Ovary (tissue), 9 donors: Measurements from ENCODE around the gene ELP4. TPM values are rescaled to one million over a fixed set of nuclear protein-coding genes. Genes with fewer than 3 reads are reported as not detected.
"Not testable (repeated sequence)": the region's sequence is repeated elsewhere in the genome, so short reads cannot be mapped to it uniquely, and the experiment has no call there.

ENCODE experiments used
- DNase-seq, 5 donors: peaks; one replicate each; pipeline ENCODE4 v3.0.0-alpha.2; 2019 to 2020
- H3K27ac ChIP-seq, 2 donors: fragments of 200-600 bp; one replicate each; pipeline versions ENCODE4 v1.5.1 to v1.8.0; 2019 to 2022
- H3K27me3 ChIP-seq: fragments of 200-600 bp; one replicate; pipeline ENCODE4 v1.8.0; 2022
- H3K36me3 ChIP-seq: fragments of 200-600 bp; sonication (generic); one replicate; pipeline ENCODE4 v1.5.1; 2019
- H3K4me1 ChIP-seq: one replicate; pipeline ENCODE4 v1.8.1; 2013; ENCODE audit warnings: mild to moderate bottlenecking, moderate library complexity; ENCODE audit not compliant: insufficient read depth
- H3K4me3 ChIP-seq: fragments of 200-600 bp; sonication (generic); one replicate; pipeline ENCODE4 v1.5.1; 2017
- H3K9me3 ChIP-seq, 2 donors: fragments of 200-600 bp in 1 of 2; sonication (generic) in 1 of 2; one replicate each; pipeline versions ENCODE4 v1.5.1 to v1.8.1; 2013 to 2019; ENCODE audit warnings: mild to moderate bottlenecking in 1 of 2, moderate library complexity in 1 of 2
- EP300 ChIP-seq: sonication (generic); formaldehyde crosslinking; IDR thresholded peaks from one replicate; pipeline ENCODE4 v1.6.1; 2017; ENCODE audit warnings: antibody characterized with exemption
- POLR2A ChIP-seq: fragments of 450-650 bp; IDR thresholded peaks from one replicate; pipeline ENCODE4 v1.6.1; 2017; ENCODE audit warnings: antibody characterized with exemption, mild to moderate bottlenecking, moderate library complexity
- WGBS, 3 donors: extraction: QIAGEN DNeasy Blood & Tissue Kit in 1 of 3; methylation state at CpG; one replicate each; pipeline versions ENCODE4 v1.1.5 to v1.1.7; 2013 to 2017; 5-methylcytosine and 5-hydroxymethylcytosine counted together
- intact Hi-C, 4 donors: fragments of 100-400 bp; cut with DNase I; formaldehyde crosslinking; loops; one replicate each; pipeline versions ENCODE4 v1.11.0 to v1.15.1; 2022 to 2023
- polyA plus RNA-seq, 2 donors: library from polyadenylated mRNA; stranded (reverse); fragments of 200-250 nt in 1 of 2; fragments of 350-450 nt in 1 of 2; fragmentation: Illumina TruSeq in 1 of 2; extraction: RNeasy Lipid Tissue Mini Kit (QIAGEN cat#74804) in 1 of 2; gene quantifications; one replicate each; pipeline ENCODE4 v1.2.3, GENCODE V29; 2013 to 2014
- total RNA-seq, 7 donors: library from RNA; depleted of rRNA in 2 of 7; stranded (reverse); fragments of >200 nt in 2 of 7; fragmentation: NEBNext Ultra II Directional in 3 of 7; extraction: Animal tissue kit (Norgen Biotek cat#: 25700) in 3 of 7; gene quantifications; one replicate each; pipeline versions ENCODE4 v1.1.0 to v1.2.4, GENCODE V29; 2016 to 2023
- TF ChIP-seq, protein P1 (sequence below), 3 donors: fragments of 450-650 bp in 2 of 3; fragments of 200-600 bp in 1 of 3; IDR thresholded peaks; one replicate each; pipeline versions ENCODE4 v1.5.1 to v1.8.0; 2016 to 2022; ENCODE audit warnings: antibody characterized with exemption in 3 of 3, mild to moderate bottlenecking in 1 of 3
- donor health status: DM: no; HTN: no; CAD: no; lungs with moderate emphysema.
- donor health status: DM: no; HTN: no; CAD: no.
- donor health status: Bipolar disorder and iron deficiency.
- donor health status: DM: yes; HTN: yes; CAD: no.
- donor health status: DM: no; HTN: no; CAD: no.
- donor health status: DM: yes; HTN: yes; CAD: no.

Gene ELP4
- total and polyA plus RNA-seq, 9 donors, result 9.7 to 25.8 (median 13.8) TPM

- 88 to 93% (median 89%) methylated on average over 2 of the region's 2 CpGs for WGBS, 3 donors
- TF ChIP-seq POLR2A, result no peak
- TF ChIP-seq, protein P1, sequence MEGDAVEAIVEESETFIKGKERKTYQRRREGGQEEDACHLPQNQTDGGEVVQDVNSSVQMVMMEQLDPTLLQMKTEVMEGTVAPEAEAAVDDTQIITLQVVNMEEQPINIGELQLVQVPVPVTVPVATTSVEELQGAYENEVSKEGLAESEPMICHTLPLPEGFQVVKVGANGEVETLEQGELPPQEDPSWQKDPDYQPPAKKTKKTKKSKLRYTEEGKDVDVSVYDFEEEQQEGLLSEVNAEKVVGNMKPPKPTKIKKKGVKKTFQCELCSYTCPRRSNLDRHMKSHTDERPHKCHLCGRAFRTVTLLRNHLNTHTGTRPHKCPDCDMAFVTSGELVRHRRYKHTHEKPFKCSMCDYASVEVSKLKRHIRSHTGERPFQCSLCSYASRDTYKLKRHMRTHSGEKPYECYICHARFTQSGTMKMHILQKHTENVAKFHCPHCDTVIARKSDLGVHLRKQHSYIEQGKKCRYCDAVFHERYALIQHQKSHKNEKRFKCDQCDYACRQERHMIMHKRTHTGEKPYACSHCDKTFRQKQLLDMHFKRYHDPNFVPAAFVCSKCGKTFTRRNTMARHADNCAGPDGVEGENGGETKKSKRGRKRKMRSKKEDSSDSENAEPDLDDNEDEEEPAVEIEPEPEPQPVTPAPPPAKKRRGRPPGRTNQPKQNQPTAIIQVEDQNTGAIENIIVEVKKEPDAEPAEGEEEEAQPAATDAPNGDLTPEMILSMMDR (IDR thresholded peaks at IDR 0.05), result no peak
- intact Hi-C loops, result no loop called here
- no peaks in the 10 kb centered on the region for H3K36me3 ChIP-seq
- no peak overlapping the region for H3K4me3 ChIP-seq
- no peaks in the 10 kb centered on the region for H3K9me3 ChIP-seq
- H3K4me1 ChIP-seq, result no peaks in the 10 kb centered on the region
- no peaks in the 10 kb centered on the region for H3K27me3 ChIP-seq
- DNase-seq, result no peak
- no peak overlapping the region for H3K27ac ChIP-seq
Measured at GRCh38 chr11:31492320-31492913, 17.1 kb upstream of the ELP4 start.

GRCh38 chr11:31493235-31493634 is 16.3 kb upstream of the ELP4 start:
- no peak for DNase-seq
- no peaks in the 10 kb centered on the region for H3K27me3 ChIP-seq
- TF ChIP-seq, protein P1 (IDR thresholded peaks at IDR 0.05), result no peak
- TF ChIP-seq POLR2A (no peak), EP300 (no peak)
- 94 to 98% (median 96%) methylated on average over 4 of the region's 4 CpGs for WGBS, 3 donors
- no peaks in the 10 kb centered on the region for H3K9me3 ChIP-seq
- no peaks in the 10 kb centered on the region for H3K36me3 ChIP-seq
- no peak overlapping the region for H3K4me3 ChIP-seq
- intact Hi-C loops, result no loop called here
- H3K27ac ChIP-seq, result no peak overlapping the region
- no peaks in the 10 kb centered on the region for H3K4me1 ChIP-seq

DNA sequence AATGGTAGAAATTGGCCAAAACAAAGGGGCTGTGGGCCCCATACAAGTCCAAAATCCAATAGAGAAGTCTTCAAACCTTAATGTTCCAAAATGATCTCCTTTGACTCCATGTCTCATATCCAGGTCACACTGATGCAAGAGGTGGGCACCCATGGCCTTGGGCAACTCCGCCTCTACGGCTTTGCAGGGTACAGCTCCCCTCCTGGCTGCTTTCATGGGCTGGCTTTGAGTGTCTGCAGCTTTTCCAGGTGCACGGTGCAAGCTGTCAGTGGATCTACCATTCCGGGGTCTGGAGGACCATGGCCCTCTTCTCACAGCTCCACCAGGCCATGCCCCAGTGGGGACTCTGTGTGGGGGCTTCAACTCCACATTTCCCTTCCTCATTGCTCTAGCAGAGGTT is 15.8 kb upstream of the ELP4 start:
- 95 to 99% (median 98%) methylated on average over 4 of the region's 4 CpGs for WGBS, 3 donors
- H3K4me1 ChIP-seq, intact Hi-C loops, H3K27ac ChIP-seq, H3K9me3 ChIP-seq, H3K36me3 ChIP-seq, DNase-seq, H3K4me3 ChIP-seq, H3K27me3 ChIP-seq: not testable (repeated sequence)

- DNase-seq, result no peak
- Histone ChIP-seq H3K9me3 (no peaks in the 10 kb centered on the region), H3K27ac (no peak overlapping the region), H3K36me3 (no peaks in the 10 kb centered on the region), H3K4me1 (no peaks in the 10 kb centered on the region), H3K27me3 (no peaks in the 10 kb centered on the region), H3K4me3 (no peak overlapping the region)
- TF ChIP-seq EP300 (no peak), POLR2A (no peak)
- TF ChIP-seq, protein P1 (IDR thresholded peaks at IDR 0.05), result no peak
- WGBS, 3 donors, result 63 to 82% (median 77%) methylated on average over 3 of the region's 3 CpGs
- intact Hi-C loops, result loop anchor here in 1 of 4 donors (2.0 kb wide), 1 partner anchor 15 kb away; no protein-coding TSS in a partner anchor
Measured at GRCh38 chr11:31499576-31500178, 9.9 kb upstream of the ELP4 start.

DNA sequence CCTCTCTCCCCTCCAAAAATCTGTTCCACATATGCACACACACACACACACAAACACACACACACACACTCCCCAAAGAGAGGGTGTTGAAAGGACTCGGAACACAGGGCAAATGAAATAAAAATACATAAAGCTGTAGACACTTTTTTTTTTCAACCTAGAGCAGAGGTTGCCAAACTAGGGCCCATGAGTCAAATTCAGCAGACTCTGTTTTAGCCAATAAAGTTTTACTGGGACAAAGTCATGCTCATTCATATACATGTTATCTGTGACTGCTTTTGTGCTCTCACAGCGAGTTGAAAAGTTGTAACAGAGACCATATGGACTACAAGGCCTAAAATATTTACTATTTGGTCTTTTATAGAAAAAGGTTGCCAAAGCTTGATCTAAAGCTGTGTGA is 9.0 kb upstream of the ELP4 start:
- H3K27me3 ChIP-seq, result no peaks in the 10 kb centered on the region
- no peak overlapping the region for H3K4me3 ChIP-seq
- H3K36me3 ChIP-seq, result no peaks in the 10 kb centered on the region
- H3K4me1 ChIP-seq, result no peaks in the 10 kb centered on the region
- no peak for DNase-seq
- 46 to 67% (median 56%) methylated on average over 2 of the region's 2 CpGs for WGBS, 3 donors
- no peaks in the 10 kb centered on the region for H3K9me3 ChIP-seq
- H3K27ac ChIP-seq, result no peak overlapping the region
- TF ChIP-seq, protein P1 (IDR thresholded peaks at IDR 0.05), result no peak
- TF ChIP-seq EP300 (no peak), POLR2A (no peak)
- intact Hi-C loops, result no loop called here
